HG03095 (cell line): ENCODE measurements around the gene KDM4B.

Experiments used
- ATAC-seq: cut with Tn5 transposase; IDR thresholded peaks from one replicate; pipeline ENCODE4 v1.9.1; 2021; ENCODE audit warnings: moderate library complexity; ENCODE audit not compliant: unreplicated experiment

The KDM4B gene

GRCh38 chr19:4984106-4984380 is 15.1 kb downstream of the KDM4B start:
- ATAC-seq, result no peak

- ATAC-seq, result no peak
Measured at GRCh38 chr19:4984438-4984990, 15.6 kb downstream of the KDM4B start.

GRCh38 chr19:4985551-4985991 is 16.7 kb downstream of the KDM4B start:
- no peak for ATAC-seq

GRCh38 chr19:4986056-4986455 is 17.1 kb downstream of the KDM4B start:
- ATAC-seq, result no peak

GRCh38 chr19:4986471-4986891 is 17.6 kb downstream of the KDM4B start:
- no peak for ATAC-seq

GRCh38 chr19:4987256-4987655 is 18.3 kb downstream of the KDM4B start:
- no peak for ATAC-seq

GRCh38 chr19:4987692-4988370 is 18.9 kb downstream of the KDM4B start:
- no peak for ATAC-seq

- no peak for ATAC-seq
Measured at GRCh38 chr19:4988770-4989251, 19.9 kb downstream of the KDM4B start.

- no peak for ATAC-seq
Measured at GRCh38 chr19:4990306-4990705, 21.4 kb downstream of the KDM4B start.

- no peak for ATAC-seq
Measured at GRCh38 chr19:4991538-4991937, 22.6 kb downstream of the KDM4B start.

- ATAC-seq, result no peak
Measured at GRCh38 chr19:4991996-4992698, 23.2 kb downstream of the KDM4B start.

- no peak for ATAC-seq
Measured at GRCh38 chr19:4993683-4994082, 24.8 kb downstream of the KDM4B start.

GRCh38 chr19:4996701-4997100 is 27.8 kb downstream of the KDM4B start:
- no peak for ATAC-seq

- ATAC-seq, result no peak
Measured at GRCh38 chr19:4997297-4997696, 28.4 kb downstream of the KDM4B start.

GRCh38 chr19:5000120-5000611 is 31.3 kb downstream of the KDM4B start:
- ATAC-seq, result no peak

GRCh38 chr19:5001615-5002014 is 32.7 kb downstream of the KDM4B start:
- ATAC-seq, result no peak

GRCh38 chr19:5002143-5002542 is 33.2 kb downstream of the KDM4B start:
- ATAC-seq, result no peak

- ATAC-seq, result no peak
Measured at GRCh38 chr19:5003781-5004180, 34.9 kb downstream of the KDM4B start.

- no peak for ATAC-seq
Measured at GRCh38 chr19:5005096-5005495, 36.2 kb downstream of the KDM4B start.

GRCh38 chr19:5006201-5006600 is 37.3 kb downstream of the KDM4B start:
- no peak for ATAC-seq

- ATAC-seq, result no peak
Measured at GRCh38 chr19:5006821-5007220, 37.9 kb downstream of the KDM4B start.
